ENCODE results near the gene SEMA4A.

SEMA4A gene

DNA sequence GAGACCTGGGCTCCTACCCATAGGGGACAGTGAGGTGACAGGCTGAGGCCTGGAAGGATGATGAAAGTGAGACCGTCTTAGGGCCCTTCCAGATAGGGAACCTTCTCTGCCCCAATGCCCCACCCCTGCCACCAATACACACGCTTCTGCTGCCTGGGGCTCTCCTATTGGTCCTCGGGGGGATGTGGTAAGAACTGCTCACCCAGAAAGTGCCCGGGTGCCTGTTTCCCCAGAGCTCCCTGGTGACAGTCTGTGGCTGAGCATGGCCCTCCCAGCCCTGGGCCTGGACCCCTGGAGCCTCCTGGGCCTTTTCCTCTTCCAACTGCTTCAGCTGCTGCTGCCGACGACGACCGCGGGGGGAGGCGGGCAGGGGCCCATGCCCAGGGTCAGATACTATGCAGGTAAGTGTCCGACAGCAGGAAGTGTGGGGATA lies 948 bp downstream of the SEMA4A start:
- no peak overlapping the region for H3K9ac ChIP-seq (ENCODE audit: low read depth, low read length)
- H3K27me3 ChIP-seq (ENCODE audit: insufficient read depth, low read length) = no peaks in the 10 kb centered on the region
- no peak overlapping the region for H3K4me3 ChIP-seq (ENCODE audit: low read length)
- H3K4me1 ChIP-seq (ENCODE audit: insufficient read depth, low read length) = peaks cover 21% of the 10 kb centered on the region
- H3K9me3 ChIP-seq (ENCODE audit: insufficient read depth, low read depth, low read length) = no peaks in the 10 kb centered on the region
- H3K27ac ChIP-seq (ENCODE audit: low read depth, low read length) = no peak overlapping the region
- WGBS = 87% methylated on average over 11 of the region's 11 CpGs
- no peaks in the 10 kb centered on the region for H3K36me3 ChIP-seq (ENCODE audit: insufficient read depth, low read length)

- Histone ChIP-seq H3K9ac (ENCODE audit: low read depth, low read length) (no peak overlapping the region), H3K27ac (ENCODE audit: low read depth, low read length) (no peak overlapping the region), H3K9me3 (ENCODE audit: insufficient read depth, low read depth, low read length) (no peaks in the 10 kb centered on the region), H3K27me3 (ENCODE audit: insufficient read depth, low read length) (no peaks in the 10 kb centered on the region), H3K36me3 (ENCODE audit: insufficient read depth, low read length) (no peaks in the 10 kb centered on the region), H3K4me3 (ENCODE audit: low read length) (no peak overlapping the region), H3K4me1 (ENCODE audit: insufficient read depth, low read length) (peaks cover 13% of the 10 kb centered on the region)
- WGBS = 84% methylated on average over 10 of the region's 12 CpGs
These were observed 2.5 kb downstream of the SEMA4A start for GRCh38 chr1:156155756-156156510.

- no peak overlapping the region for H3K9ac ChIP-seq (ENCODE audit: low read depth, low read length)
- H3K27ac ChIP-seq (ENCODE audit: low read depth, low read length) = no peak overlapping the region
- H3K9me3 ChIP-seq (ENCODE audit: insufficient read depth, low read depth, low read length) = no peaks in the 10 kb centered on the region
- no peaks in the 10 kb centered on the region for H3K27me3 ChIP-seq (ENCODE audit: insufficient read depth, low read length)
- 97% methylated on average over 3 of the region's 3 CpGs for WGBS
- peaks cover 13% of the 10 kb centered on the region for H3K4me1 ChIP-seq (ENCODE audit: insufficient read depth, low read length)
- no peak overlapping the region for H3K4me3 ChIP-seq (ENCODE audit: low read length)
- H3K36me3 ChIP-seq (ENCODE audit: insufficient read depth, low read length) = no peaks in the 10 kb centered on the region
These were observed 4.1 kb downstream of the SEMA4A start for GRCh38 chr1:156157506-156157905.

DNA sequence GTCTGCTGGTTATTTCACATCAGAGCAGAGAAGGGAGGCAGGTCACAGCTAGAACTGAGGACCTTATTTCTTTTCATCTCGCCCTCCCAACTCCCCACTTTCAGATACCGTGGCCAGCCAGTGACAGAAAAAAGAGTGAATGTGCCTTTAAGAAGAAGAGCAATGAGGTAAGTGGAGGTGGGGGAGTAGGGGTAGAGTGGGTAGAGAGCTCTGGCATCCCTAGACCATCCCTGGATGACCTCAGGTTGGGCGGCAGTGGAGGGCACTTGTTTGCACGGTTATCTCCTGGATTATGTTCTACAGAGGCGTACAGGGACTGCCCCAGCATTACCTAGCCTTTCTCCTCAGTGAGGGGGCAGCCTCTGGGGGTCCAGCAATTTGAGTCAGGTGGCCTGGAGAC lies 4.6 kb downstream of the SEMA4A start:
- H3K9ac ChIP-seq (ENCODE audit: low read depth, low read length) = no peak overlapping the region
- H3K27ac ChIP-seq (ENCODE audit: low read depth, low read length) = no peak overlapping the region
- WGBS = 91% methylated on average over 5 of the region's 5 CpGs
- H3K9me3 ChIP-seq (ENCODE audit: insufficient read depth, low read depth, low read length) = no peaks in the 10 kb centered on the region
- H3K27me3 ChIP-seq (ENCODE audit: insufficient read depth, low read length) = no peaks in the 10 kb centered on the region
- no peak overlapping the region for H3K4me3 ChIP-seq (ENCODE audit: low read length)
- H3K4me1 ChIP-seq (ENCODE audit: insufficient read depth, low read length) = peaks cover 11% of the 10 kb centered on the region
- H3K36me3 ChIP-seq (ENCODE audit: insufficient read depth, low read length) = no peaks in the 10 kb centered on the region

DNA sequence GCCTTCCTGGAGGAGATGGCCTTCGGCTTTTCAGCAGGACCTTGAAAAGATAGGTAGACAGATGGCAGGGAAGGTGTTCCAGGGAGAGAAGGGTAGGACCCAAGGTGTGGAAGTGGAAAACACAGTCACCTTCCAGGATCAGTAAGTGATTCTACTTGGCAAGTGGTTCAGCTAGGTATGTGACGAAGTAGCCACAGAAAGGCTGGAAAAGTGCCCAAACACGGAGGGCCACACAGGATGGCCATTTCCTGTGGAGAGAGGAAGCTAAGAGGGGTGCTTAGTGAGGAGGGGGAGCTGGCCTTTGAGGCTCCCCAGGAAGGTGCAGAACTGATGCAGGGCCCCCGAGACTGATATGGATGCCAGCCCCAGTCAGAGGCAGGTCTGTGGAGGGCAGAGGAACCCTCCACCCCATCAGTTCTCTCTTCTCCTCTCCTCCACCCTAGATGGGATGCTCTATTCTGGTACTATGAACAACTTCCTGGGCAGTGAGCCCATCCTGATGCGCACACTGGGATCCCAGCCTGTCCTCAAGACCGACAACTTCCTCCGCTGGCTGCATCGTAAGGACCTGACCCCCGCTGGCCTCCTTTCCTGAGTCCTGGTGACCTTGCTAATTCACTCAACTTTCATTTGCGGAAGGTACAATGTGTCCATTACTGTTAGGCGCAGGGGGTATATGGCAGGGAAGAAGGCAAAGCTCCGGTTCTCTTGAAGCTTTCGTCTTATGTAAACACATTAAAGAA lies 6.8 kb downstream of the SEMA4A start:
- H3K4me1 ChIP-seq (ENCODE audit: insufficient read depth, low read length) = peaks cover 11% of the 10 kb centered on the region; the same call in 1 of the 2 replicates
- no peak overlapping the region for H3K27ac ChIP-seq (ENCODE audit: low read depth, low read length)
- no peaks in the 10 kb centered on the region for H3K36me3 ChIP-seq (ENCODE audit: insufficient read depth, low read length)
- WGBS = 71% methylated on average over 13 of the region's 13 CpGs
- peak overlapping the region; percentile 63 for H3K4me3 ChIP-seq (ENCODE audit: low read length)
- no peaks in the 10 kb centered on the region for H3K9me3 ChIP-seq (ENCODE audit: insufficient read depth, low read depth, low read length)
- H3K9ac ChIP-seq (ENCODE audit: low read depth, low read length) = peak overlapping the region; percentile 64; the same call in 1 of the 2 replicates
- H3K27me3 ChIP-seq (ENCODE audit: insufficient read depth, low read length) = no peaks in the 10 kb centered on the region

GRCh38 chr1:156160743-156161171 lies 7.4 kb downstream of the SEMA4A start:
- Histone ChIP-seq H3K27me3 (ENCODE audit: insufficient read depth, low read length) (no peaks in the 10 kb centered on the region), H3K4me3 (ENCODE audit: low read length) (peak overlapping the region; percentile 63), H3K27ac (ENCODE audit: low read depth, low read length) (no peak overlapping the region), H3K9me3 (ENCODE audit: insufficient read depth, low read depth, low read length) (no peaks in the 10 kb centered on the region), H3K36me3 (ENCODE audit: insufficient read depth, low read length) (no peaks in the 10 kb centered on the region), H3K9ac (ENCODE audit: low read depth, low read length) (peak overlapping the region; percentile 64), H3K4me1 (ENCODE audit: insufficient read depth, low read length) (peaks cover 11% of the 10 kb centered on the region; the same call in 1 of the 2 replicates)
- 5% methylated on average over 16 of the region's 22 CpGs for WGBS

- H3K27ac ChIP-seq (ENCODE audit: low read depth, low read length) = no peak overlapping the region
- H3K36me3 ChIP-seq (ENCODE audit: insufficient read depth, low read length) = no peaks in the 10 kb centered on the region
- no peaks in the 10 kb centered on the region for H3K9me3 ChIP-seq (ENCODE audit: insufficient read depth, low read depth, low read length)
- H3K27me3 ChIP-seq (ENCODE audit: insufficient read depth, low read length) = no peaks in the 10 kb centered on the region
- H3K4me1 ChIP-seq (ENCODE audit: insufficient read depth, low read length) = peaks cover 11% of the 10 kb centered on the region; the same call in 1 of the 2 replicates
- WGBS = 96% methylated on average over 5 of the region's 5 CpGs
- no peak overlapping the region for H3K9ac ChIP-seq (ENCODE audit: low read depth, low read length)
- H3K4me3 ChIP-seq (ENCODE audit: low read length) = no peak overlapping the region
These were observed 9.1 kb downstream of the SEMA4A start for GRCh38 chr1:156162430-156163037.

- Histone ChIP-seq H3K4me1 (ENCODE audit: insufficient read depth, low read length) (peaks cover 11% of the 10 kb centered on the region; the same call in 1 of the 2 replicates), H3K9me3 (ENCODE audit: insufficient read depth, low read depth, low read length) (no peaks in the 10 kb centered on the region), H3K27ac (ENCODE audit: low read depth, low read length) (no peak overlapping the region), H3K4me3 (ENCODE audit: low read length) (no peak overlapping the region), H3K27me3 (ENCODE audit: insufficient read depth, low read length) (no peaks in the 10 kb centered on the region), H3K36me3 (ENCODE audit: insufficient read depth, low read length) (no peaks in the 10 kb centered on the region), H3K9ac (ENCODE audit: low read depth, low read length) (no peak overlapping the region)
- WGBS = 83% methylated on average over 1 of the region's 1 CpG
These were observed 10.3 kb downstream of the SEMA4A start for GRCh38 chr1:156163712-156164111.

- H3K36me3 ChIP-seq (ENCODE audit: insufficient read depth, low read length) = no peaks in the 10 kb centered on the region
- no peaks in the 10 kb centered on the region for H3K9me3 ChIP-seq (ENCODE audit: insufficient read depth, low read depth, low read length)
These were observed 10.9 kb downstream of the SEMA4A start for GRCh38 chr1:156164125-156164831.

DNA sequence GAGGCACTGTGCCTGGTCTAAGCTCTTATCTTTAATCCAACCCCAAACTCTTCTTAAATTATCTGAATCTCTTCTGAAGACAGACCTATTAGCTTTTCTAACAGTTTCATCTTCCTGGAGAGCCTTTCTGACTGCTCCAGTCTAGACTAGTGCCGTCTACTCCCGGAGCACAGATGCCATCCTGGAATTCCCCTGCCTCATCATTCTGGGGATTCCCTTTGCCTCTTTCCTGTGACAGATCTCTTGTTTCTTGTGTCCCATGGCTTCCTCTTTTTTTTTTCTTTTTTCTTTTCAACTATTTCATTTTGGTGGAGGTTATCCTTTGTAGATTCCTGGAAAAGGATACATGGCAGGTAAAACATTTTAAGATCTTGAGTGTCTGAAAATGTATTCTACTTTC lies 11.7 kb downstream of the SEMA4A start:
- H3K4me1 ChIP-seq (ENCODE audit: insufficient read depth, low read length) = peaks cover 11% of the 10 kb centered on the region; the same call in 1 of the 2 replicates
- no peaks in the 10 kb centered on the region for H3K9me3 ChIP-seq (ENCODE audit: insufficient read depth, low read depth, low read length)
- H3K9ac ChIP-seq (ENCODE audit: low read depth, low read length) = no peak overlapping the region
- H3K27ac ChIP-seq (ENCODE audit: low read depth, low read length) = no peak overlapping the region
- H3K27me3 ChIP-seq (ENCODE audit: insufficient read depth, low read length) = no peaks in the 10 kb centered on the region
- no peaks in the 10 kb centered on the region for H3K36me3 ChIP-seq (ENCODE audit: insufficient read depth, low read length)
- 91% methylated on average over 2 of the region's 2 CpGs for WGBS
- H3K4me3 ChIP-seq (ENCODE audit: low read length) = no peak overlapping the region

More at GRCh38 chr1:156164125-156164831, 10.9 kb downstream of the SEMA4A start:
- Histone ChIP-seq H3K27ac (ENCODE audit: low read depth, low read length) (no peak overlapping the region), H3K27me3 (ENCODE audit: insufficient read depth, low read length) (no peaks in the 10 kb centered on the region), H3K4me3 (ENCODE audit: low read length) (no peak overlapping the region), H3K9ac (ENCODE audit: low read depth, low read length) (no peak overlapping the region), H3K4me1 (ENCODE audit: insufficient read depth, low read length) (peaks cover 11% of the 10 kb centered on the region; the same call in 1 of the 2 replicates)
- 97% methylated on average over 5 of the region's 6 CpGs for WGBS

Measured in HUES64 (cell line).